T-helper 1 cell treated with Interleukin-12 subunit alpha and Interleukin-12 subunit beta and Interleukin-4 antibody, amounts not matched to agents 30 μg/mL and 1 μg/mL, for 36 hours (primary cell): ENCODE results near the gene DENR.
"Not testable (repeated sequence)": the region's sequence is repeated elsewhere in the genome, so short reads cannot be mapped to it uniquely, and the experiment has no call there.

ENCODE experiments used
- H3K27ac Mint-ChIP-seq: one replicate; pipeline ENCODE4 v1.8.0; 2021; ENCODE audit warnings: mild to moderate bottlenecking, mixed read lengths
- H3K27me3 Mint-ChIP-seq: one replicate; pipeline ENCODE4 v1.8.0; 2021; ENCODE audit warnings: low read depth, mixed read lengths
- H3K36me3 Mint-ChIP-seq: one replicate; pipeline ENCODE4 v1.8.0; 2021; ENCODE audit warnings: low read depth, mixed read lengths
- H3K4me1 Mint-ChIP-seq: one replicate; pipeline ENCODE4 v1.8.0; 2021; ENCODE audit warnings: low read depth, mixed read lengths
- H3K4me3 Mint-ChIP-seq: one replicate; pipeline ENCODE4 v1.8.0; 2021; ENCODE audit warnings: mild to moderate bottlenecking, moderate library complexity, mixed read lengths
- H3K9me3 Mint-ChIP-seq: one replicate; pipeline ENCODE4 v1.8.0; 2021; ENCODE audit warnings: mixed read lengths

Gene DENR

GRCh38 chr12:122752464-122753318 is at the start of gene DENR:
Gene DENR (plus strand): TSS chr12:122752824. CDS start chr12:122753702, 878 bp downstream.
- Mint-ChIP-seq H3K9me3 (no peaks in the 10 kb centered on the region), H3K27ac (peak within 1 kb of the TSS; percentile 97), H3K36me3 (peaks cover 33% of the 10 kb centered on the region), H3K4me1 (peaks cover 44% of the 10 kb centered on the region), H3K4me3 (peak within 1 kb of the TSS; percentile 98), H3K27me3 (no peaks in the 10 kb centered on the region)

GRCh38 chr12:122702890-122703611 is 49.6 kb upstream of the DENR start, which contains the start of gene HCAR2:
Gene HCAR2 (minus strand): TSS chr12:122703357. CDS start chr12:122703283, 74 bp downstream.
- H3K4me1 Mint-ChIP-seq, H3K27ac Mint-ChIP-seq, H3K4me3 Mint-ChIP-seq, H3K27me3 Mint-ChIP-seq, H3K9me3 Mint-ChIP-seq, H3K36me3 Mint-ChIP-seq: not testable (repeated sequence)

- H3K36me3 Mint-ChIP-seq, H3K27me3 Mint-ChIP-seq, H3K4me1 Mint-ChIP-seq, H3K4me3 Mint-ChIP-seq, H3K9me3 Mint-ChIP-seq, H3K27ac Mint-ChIP-seq: not testable (repeated sequence)
Measured at GRCh38 chr12:122703841-122704240, 48.8 kb upstream of the DENR start.

- not testable (repeated sequence) for H3K27me3 Mint-ChIP-seq, H3K9me3 Mint-ChIP-seq, H3K27ac Mint-ChIP-seq, H3K4me1 Mint-ChIP-seq, H3K36me3 Mint-ChIP-seq, H3K4me3 Mint-ChIP-seq
Measured at GRCh38 chr12:122709287-122709686, 43.3 kb upstream of the DENR start.

GRCh38 chr12:122710341-122710740 is 42.3 kb upstream of the DENR start:
- not testable (repeated sequence) for H3K27ac Mint-ChIP-seq, H3K27me3 Mint-ChIP-seq, H3K4me3 Mint-ChIP-seq, H3K9me3 Mint-ChIP-seq, H3K36me3 Mint-ChIP-seq, H3K4me1 Mint-ChIP-seq

GRCh38 chr12:122711266-122711665 is 41.4 kb upstream of the DENR start:
- not testable (repeated sequence) for H3K27me3 Mint-ChIP-seq, H3K36me3 Mint-ChIP-seq, H3K9me3 Mint-ChIP-seq, H3K4me3 Mint-ChIP-seq, H3K4me1 Mint-ChIP-seq, H3K27ac Mint-ChIP-seq

- not testable (repeated sequence) for H3K4me3 Mint-ChIP-seq, H3K27ac Mint-ChIP-seq, H3K27me3 Mint-ChIP-seq, H3K36me3 Mint-ChIP-seq, H3K4me1 Mint-ChIP-seq, H3K9me3 Mint-ChIP-seq
Measured at GRCh38 chr12:122713491-122714188, 39.0 kb upstream of the DENR start.

GRCh38 chr12:122715211-122715610 is 37.4 kb upstream of the DENR start:
- H3K36me3 Mint-ChIP-seq, H3K27me3 Mint-ChIP-seq, H3K4me3 Mint-ChIP-seq, H3K4me1 Mint-ChIP-seq, H3K9me3 Mint-ChIP-seq, H3K27ac Mint-ChIP-seq: not testable (repeated sequence)

GRCh38 chr12:122716658-122717057 is 36.0 kb upstream of the DENR start, which contains the start of gene HCAR3:
Gene HCAR3 (minus strand): TSS chr12:122716811. CDS start chr12:122716737, 74 bp downstream.
- H3K4me1 Mint-ChIP-seq, H3K27ac Mint-ChIP-seq, H3K9me3 Mint-ChIP-seq, H3K27me3 Mint-ChIP-seq, H3K36me3 Mint-ChIP-seq, H3K4me3 Mint-ChIP-seq: not testable (repeated sequence)

- Mint-ChIP-seq H3K4me3 (peak overlapping the region; percentile 5), H3K4me1 (peaks cover 28% of the 10 kb centered on the region), H3K9me3 (no peaks in the 10 kb centered on the region), H3K27ac (peak overlapping the region; percentile 29), H3K36me3 (peaks cover 2% of the 10 kb centered on the region), H3K27me3 (no peaks in the 10 kb centered on the region)
Measured at GRCh38 chr12:122721057-122721545, 31.5 kb upstream of the DENR start.

- Mint-ChIP-seq H3K4me3 (no peak overlapping the region), H3K27me3 (no peaks in the 10 kb centered on the region), H3K9me3 (no peaks in the 10 kb centered on the region), H3K36me3 (peaks cover 2% of the 10 kb centered on the region), H3K27ac (no peak overlapping the region), H3K4me1 (peaks cover 32% of the 10 kb centered on the region)
Measured at GRCh38 chr12:122722387-122722786, 30.2 kb upstream of the DENR start.

- Mint-ChIP-seq H3K9me3 (no peaks in the 10 kb centered on the region), H3K27me3 (no peaks in the 10 kb centered on the region), H3K36me3 (peaks cover 3% of the 10 kb centered on the region), H3K27ac (no peak overlapping the region), H3K4me3 (no peak overlapping the region), H3K4me1 (peaks cover 49% of the 10 kb centered on the region)
Measured at GRCh38 chr12:122724641-122725243, 27.9 kb upstream of the DENR start.

GRCh38 chr12:122725452-122726079 is 27.1 kb upstream of the DENR start:
- Mint-ChIP-seq H3K27ac (peak overlapping the region; percentile 80), H3K27me3 (no peaks in the 10 kb centered on the region), H3K4me3 (peak overlapping the region; percentile 64), H3K36me3 (peaks cover 3% of the 10 kb centered on the region), H3K9me3 (no peaks in the 10 kb centered on the region), H3K4me1 (peaks cover 53% of the 10 kb centered on the region)

GRCh38 chr12:122726080-122726558 is 26.5 kb upstream of the DENR start:
- Mint-ChIP-seq H3K4me1 (peaks cover 55% of the 10 kb centered on the region), H3K27me3 (no peaks in the 10 kb centered on the region), H3K36me3 (peaks cover 3% of the 10 kb centered on the region), H3K27ac (peak overlapping the region; percentile 80), H3K4me3 (peak overlapping the region; percentile 64), H3K9me3 (no peaks in the 10 kb centered on the region)
